ENCODE results near the gene ALPG. TPM values are rescaled to one million over a fixed set of nuclear protein-coding genes. Genes with fewer than 3 reads are reported as not detected.

Gene ALPG
- total and polyA plus RNA-seq, 2 of the 4 experiments (the other 2 are of a cell fraction), result not detected

DNA sequence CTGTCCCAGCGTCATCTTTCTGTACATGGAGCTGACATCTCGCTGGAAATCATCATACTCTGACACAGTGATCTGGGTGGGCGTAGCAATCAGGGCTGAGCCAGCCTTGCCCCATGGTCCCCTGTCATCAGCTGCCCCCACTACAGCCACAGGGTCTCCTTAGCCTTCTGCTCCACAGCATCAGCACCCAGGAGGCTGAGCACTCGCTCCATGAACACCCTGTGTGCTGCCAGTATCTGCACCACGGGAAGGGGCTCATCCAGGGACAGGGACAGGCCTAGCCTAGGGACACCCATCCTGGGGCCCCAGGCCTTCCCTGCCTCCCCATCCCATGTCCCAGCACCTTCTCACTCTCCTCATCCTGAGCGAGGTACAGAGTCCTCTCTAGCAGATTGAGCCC lies 11.4 kb downstream of the ALPG start:
- Histone ChIP-seq H2AK5ac (ENCODE audit: low read depth, low read length) (no peak overlapping the region), H3K4me1 (ENCODE audit: control insufficient read depth, insufficient read depth, low read length) (no peaks in the 10 kb centered on the region), H3K23ac (ENCODE audit: low read depth, low read length) (no peak overlapping the region), H3K9me1 (ENCODE audit: insufficient read depth, low read length) (no peaks in the 10 kb centered on the region), H2BK5ac (ENCODE audit: low read depth, low read length, poor library complexity, severe bottlenecking) (no peak overlapping the region), H3K79me1 (ENCODE audit: low read depth in 1 of 2, low read length in 2 of 2) (no peaks in the 10 kb centered on the region), H3K9me3 (ENCODE audit: control insufficient read depth, insufficient read depth, low read length) (peaks cover 5% of the 10 kb centered on the region; the same call in 1 of the 2 replicates), H4K20me1 (ENCODE audit: insufficient read depth, low read length) (no peaks in the 10 kb centered on the region; the same call in 1 of the 2 replicates), H3K4me2 (ENCODE audit: low read depth, low read length) (no peak overlapping the region), H3K18ac (ENCODE audit: low read depth, low read length) (no peak overlapping the region), H3K56ac (ENCODE audit: extremely low read depth, insufficient read depth, low read length) (no peak overlapping the region), H3K36me3 (ENCODE audit: control insufficient read depth, insufficient read depth, low read length) (no peaks in the 10 kb centered on the region), H4K91ac (ENCODE audit: insufficient read depth, low read depth, low read length) (no peak overlapping the region), H2AFZ (replicated peaks; ENCODE audit: low read length, poor library complexity) (no peak overlapping the region), H2BK20ac (ENCODE audit: low read depth, low read length) (no peak overlapping the region), H3K27ac (ENCODE audit: insufficient read depth, low read length) (no peak overlapping the region), H3K4me3 (ENCODE audit: insufficient read depth, low read depth, low read length) (no peak overlapping the region), H3K4ac (ENCODE audit: low read depth, low read length) (no peak overlapping the region), H4K5ac (ENCODE audit: low read depth, low read length) (no peak overlapping the region), H2AK9ac (replicated peaks; ENCODE audit: low read depth, low read length, poor library complexity) (no peak overlapping the region), H3K9ac (ENCODE audit: low read depth, low read length) (no peak overlapping the region), H2BK15ac (ENCODE audit: low read depth, low read length) (no peak overlapping the region), H4K8ac (ENCODE audit: low read depth in 2 of 2, low read length in 2 of 2) (no peak overlapping the region), H2BK120ac (ENCODE audit: low read depth, low read length) (no peak overlapping the region), H3K27me3 (ENCODE audit: control insufficient read depth, insufficient read depth, low read length) (peaks cover 85% of the 10 kb centered on the region), H3K14ac (replicated peaks; ENCODE audit: low read depth, low read length) (no peak overlapping the region)
- in situ Hi-C loops (cut with MboI; ENCODE audit: low sequenced_read_pairs), result no loop called here
- ChIA-PET POLR2A (ENCODE audit: unreplicated experiment) (interaction anchor here (0.6 kb wide), 1 partner anchor 10 kb away, joined by 3 read pairs; no protein-coding TSS in a partner anchor), CTCF (no interaction called here)
- DNase-seq, result no peak
- no TSS peak for BruUV-seq (replicated peaks)
- intact Hi-C loops (cut with micrococcal nuclease), result no loop called here
- ATAC-seq (ENCODE audit: low read depth), result no peak
- TF ChIP-seq FOS (IDR thresholded peaks at IDR 0.05; ENCODE audit: low read depth, low read length) (no peak), CHD1 (IDR thresholded peaks at IDR 0.05; ENCODE audit: low read depth, low read length) (no peak), MXI1 (IDR thresholded peaks at IDR 0.05; ENCODE audit: borderline replicate concordance, low read depth, low read length) (no peak), CEBPB (IDR thresholded peaks at IDR 0.05; ENCODE audit: low read depth, low read length) (no peak), POLR2A (IDR thresholded peaks at IDR 0.05; ENCODE audit: low read depth, low read length) (no peak), NFE2L2 (IDR thresholded peaks at IDR 0.05; ENCODE audit: low read depth, low read length) (no peak), RCOR1 (IDR thresholded peaks at IDR 0.05; ENCODE audit: insufficient replicate concordance, low read length) (no peak), MAFK (IDR thresholded peaks at IDR 0.05; ENCODE audit: low read depth, low read length) (no peak), MAZ (IDR thresholded peaks at IDR 0.05; ENCODE audit: borderline replicate concordance, low read depth, low read length) (no peak), SMC3 (IDR thresholded peaks at IDR 0.05; ENCODE audit: low read depth, low read length) (no peak), RAD21 (IDR thresholded peaks at IDR 0.05; ENCODE audit: low read length) (no peak)
- TF ChIP-seq, protein P1, sequence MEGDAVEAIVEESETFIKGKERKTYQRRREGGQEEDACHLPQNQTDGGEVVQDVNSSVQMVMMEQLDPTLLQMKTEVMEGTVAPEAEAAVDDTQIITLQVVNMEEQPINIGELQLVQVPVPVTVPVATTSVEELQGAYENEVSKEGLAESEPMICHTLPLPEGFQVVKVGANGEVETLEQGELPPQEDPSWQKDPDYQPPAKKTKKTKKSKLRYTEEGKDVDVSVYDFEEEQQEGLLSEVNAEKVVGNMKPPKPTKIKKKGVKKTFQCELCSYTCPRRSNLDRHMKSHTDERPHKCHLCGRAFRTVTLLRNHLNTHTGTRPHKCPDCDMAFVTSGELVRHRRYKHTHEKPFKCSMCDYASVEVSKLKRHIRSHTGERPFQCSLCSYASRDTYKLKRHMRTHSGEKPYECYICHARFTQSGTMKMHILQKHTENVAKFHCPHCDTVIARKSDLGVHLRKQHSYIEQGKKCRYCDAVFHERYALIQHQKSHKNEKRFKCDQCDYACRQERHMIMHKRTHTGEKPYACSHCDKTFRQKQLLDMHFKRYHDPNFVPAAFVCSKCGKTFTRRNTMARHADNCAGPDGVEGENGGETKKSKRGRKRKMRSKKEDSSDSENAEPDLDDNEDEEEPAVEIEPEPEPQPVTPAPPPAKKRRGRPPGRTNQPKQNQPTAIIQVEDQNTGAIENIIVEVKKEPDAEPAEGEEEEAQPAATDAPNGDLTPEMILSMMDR (conservative IDR thresholded peaks at IDR 0.05; ENCODE audit: low read depth, low read length), result no peak
- TF ChIP-seq, protein P2, sequence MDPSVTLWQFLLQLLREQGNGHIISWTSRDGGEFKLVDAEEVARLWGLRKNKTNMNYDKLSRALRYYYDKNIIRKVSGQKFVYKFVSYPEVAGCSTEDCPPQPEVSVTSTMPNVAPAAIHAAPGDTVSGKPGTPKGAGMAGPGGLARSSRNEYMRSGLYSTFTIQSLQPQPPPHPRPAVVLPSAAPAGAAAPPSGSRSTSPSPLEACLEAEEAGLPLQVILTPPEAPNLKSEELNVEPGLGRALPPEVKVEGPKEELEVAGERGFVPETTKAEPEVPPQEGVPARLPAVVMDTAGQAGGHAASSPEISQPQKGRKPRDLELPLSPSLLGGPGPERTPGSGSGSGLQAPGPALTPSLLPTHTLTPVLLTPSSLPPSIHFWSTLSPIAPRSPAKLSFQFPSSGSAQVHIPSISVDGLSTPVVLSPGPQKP (IDR thresholded peaks at IDR 0.05; ENCODE audit: borderline replicate concordance, low read depth, low read length), result no peak
- WGBS, 2 experiments (ENCODE audit: extremely low coverage in 2 of 2, insufficient read length in 1 of 2), result no CpG with 5 or more reads among the region's 6 CpGs
- dilution Hi-C loops (cut with HindIII; ENCODE audit: low sequenced_read_pairs, unreplicated experiment), result no loop called here
